HG03457 (cell line): ENCODE measurements around the gene TMTC4.
A peak's percentile ranks its signal among the peaks of the same experiment; 100 is the strongest.
"Not testable (repeated sequence)": the region's sequence is repeated elsewhere in the genome, so short reads cannot be mapped to it uniquely, and the experiment has no call there.

Experiments used
- ATAC-seq: cut with Tn5 transposase; IDR thresholded peaks from one replicate; pipeline ENCODE4 v1.9.1; 2021; ENCODE audit warnings: moderate number of reproducible peaks; ENCODE audit not compliant: unreplicated experiment

TMTC4 gene

GRCh38 chr13:100674572-100674871, at the start of gene TMTC4:
Gene TMTC4, minus strand, starts transcription at chr13:100674795. Its CDS starts 4,433 bp downstream, at chr13:100670362.
- peak; percentile 31 for ATAC-seq

- no peak for ATAC-seq
These were observed 47.9 kb upstream of the TMTC4 start for GRCh38 chr13:100722517-100722916.

GRCh38 chr13:100721885-100722512, 47.4 kb upstream of the TMTC4 start:
- ATAC-seq = no peak

GRCh38 chr13:100715604-100716003, 41.0 kb upstream of the TMTC4 start:
- ATAC-seq = no peak

- ATAC-seq = no peak
These were observed 39.9 kb upstream of the TMTC4 start for GRCh38 chr13:100714478-100714877.

- no peak for ATAC-seq
These were observed 35.6 kb upstream of the TMTC4 start for GRCh38 chr13:100710176-100710575.

- ATAC-seq = no peak
These were observed 33.5 kb upstream of the TMTC4 start for GRCh38 chr13:100707818-100708740.

GRCh38 chr13:100698331-100698730, 23.7 kb upstream of the TMTC4 start:
- ATAC-seq = not testable (repeated sequence)

GRCh38 chr13:100695509-100695773, 20.8 kb upstream of the TMTC4 start:
- no peak for ATAC-seq

GRCh38 chr13:100694722-100695508, 20.3 kb upstream of the TMTC4 start:
- ATAC-seq = no peak

- no peak for ATAC-seq
These were observed 14.6 kb upstream of the TMTC4 start for GRCh38 chr13:100689191-100689590.

GRCh38 chr13:100680131-100680530, 5.5 kb upstream of the TMTC4 start:
- no peak for ATAC-seq

GRCh38 chr13:100677128-100677527, 2.5 kb upstream of the TMTC4 start:
- not testable (repeated sequence) for ATAC-seq

- ATAC-seq = no peak
These were observed 1.1 kb upstream of the TMTC4 start for GRCh38 chr13:100675661-100676129.

GRCh38 chr13:100674872-100675660, 471 bp upstream of the TMTC4 start:
- peak; percentile 96 for ATAC-seq

- ATAC-seq = peak; percentile 29
These were observed 653 bp downstream of the TMTC4 start for GRCh38 chr13:100673713-100674571.

- ATAC-seq = no peak
These were observed 1.3 kb downstream of the TMTC4 start for GRCh38 chr13:100673376-100673712.

GRCh38 chr13:100671389-100672182, 3.0 kb downstream of the TMTC4 start:
- ATAC-seq = no peak

GRCh38 chr13:100668408-100668807, 6.2 kb downstream of the TMTC4 start:
- ATAC-seq = no peak
